ENCODE data around the gene FBXL12.
A peak's percentile ranks its signal among the peaks of the same experiment; 100 is the strongest.
"Not testable (repeated sequence)": the region's sequence is repeated elsewhere in the genome, so short reads cannot be mapped to it uniquely, and the experiment has no call there.

The FBXL12 gene

DNA sequence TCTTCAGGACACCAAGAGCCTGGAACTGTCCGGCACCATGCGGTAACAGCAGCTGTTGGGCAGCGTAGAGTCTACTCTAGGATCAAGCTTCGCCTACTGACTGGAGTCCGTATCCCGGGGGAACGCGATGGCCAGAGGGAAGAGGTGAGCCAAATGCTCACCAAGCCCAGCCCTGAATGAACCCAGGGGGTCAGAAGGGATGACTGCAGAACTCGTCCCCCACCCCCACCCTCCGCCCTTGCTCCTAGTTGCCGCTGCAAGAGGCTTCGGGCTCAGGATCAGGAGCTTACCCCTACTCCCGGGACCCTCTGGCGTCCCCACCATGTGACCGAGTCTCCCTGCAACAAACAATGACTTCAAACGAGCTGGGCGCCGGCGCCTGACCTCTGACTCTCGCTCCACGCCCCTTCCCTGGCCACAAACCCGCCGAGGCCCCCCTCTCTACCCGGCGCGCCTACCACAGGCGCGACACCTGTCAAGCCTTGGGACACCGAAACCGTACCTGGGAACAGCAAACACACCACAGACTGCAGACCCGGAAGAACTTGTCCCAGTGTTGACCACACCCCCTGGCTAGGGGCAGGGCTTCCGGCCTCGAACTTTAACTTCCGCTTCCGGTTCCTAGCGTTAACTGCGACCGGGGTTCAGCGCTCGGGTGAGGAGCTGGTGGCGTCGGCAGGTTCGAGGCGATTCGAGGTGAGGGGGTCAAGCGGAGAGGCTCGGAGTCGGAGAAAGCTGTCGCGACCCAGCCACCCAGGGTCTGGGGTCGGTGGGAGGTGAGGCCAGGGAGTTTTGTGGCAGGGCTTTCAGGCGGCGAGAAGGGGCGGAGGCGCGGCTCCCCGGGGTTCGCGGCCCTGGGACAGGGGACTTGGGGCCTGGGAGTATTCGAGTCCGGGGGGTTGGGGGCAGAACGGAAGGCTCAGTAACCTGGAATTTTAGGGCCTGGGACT is 8.7 kb upstream of the FBXL12 start, which contains the start of gene UBL5:
Gene UBL5, plus strand, starts transcription at position 630 of the 950 bp plus-strand sequence. CDS start 420 bp downstream, outside the sequence.
- peak; percentile 96 for DNase-seq

DNA sequence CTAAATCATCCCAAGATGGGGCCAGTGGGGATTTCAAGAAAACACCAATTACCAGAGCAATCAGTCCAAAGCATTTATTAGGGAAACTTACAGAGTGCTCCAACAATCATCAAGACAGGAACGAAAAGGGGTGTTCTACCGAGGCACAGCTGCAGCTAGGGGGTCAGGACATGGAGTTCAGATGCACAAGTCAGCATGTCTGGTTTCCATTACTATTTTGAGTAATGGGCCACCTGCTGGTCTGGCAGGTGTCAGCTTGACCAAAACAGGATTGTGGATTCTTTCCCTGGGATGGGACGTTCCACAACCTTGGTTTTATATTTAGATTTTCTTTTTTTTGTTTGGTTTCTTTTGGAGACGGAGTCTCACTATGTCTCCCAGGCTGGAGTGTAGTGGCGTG is 4.9 kb upstream of the FBXL12 start:
- H3K9ac ChIP-seq (ENCODE audit: low read length) = no peak overlapping the region
- H2BK15ac ChIP-seq (replicated peaks; ENCODE audit: low read depth) = no peak overlapping the region
- no peak for DNase-seq
- H3K36me3 ChIP-seq (ENCODE audit: control insufficient read depth, insufficient read depth, low read length) = no peaks in the 10 kb centered on the region
- H3K27me3 ChIP-seq (ENCODE audit: insufficient read depth, low read length, poor library complexity) = no peaks in the 10 kb centered on the region
- no peak overlapping the region for H3K23ac ChIP-seq (ENCODE audit: low read length)
- no peak overlapping the region for H4K5ac ChIP-seq (ENCODE audit: low read length)
- no peak overlapping the region for H3K4me3 ChIP-seq (ENCODE audit: low read length)
- no peak overlapping the region for H3K4ac ChIP-seq (ENCODE audit: low read depth, low read length)
- no peak overlapping the region for H3K27ac ChIP-seq (ENCODE audit: low read depth, low read length)
- no peak overlapping the region for H3K18ac ChIP-seq (ENCODE audit: low read length)
- no peak overlapping the region for H3K56ac ChIP-seq (ENCODE audit: low read length)
- no peak overlapping the region for H2BK5ac ChIP-seq (ENCODE audit: low read length)
- no peak overlapping the region for H4K8ac ChIP-seq (ENCODE audit: low read depth, low read length)
- H3K79me2 ChIP-seq (ENCODE audit: control insufficient read depth, insufficient read depth, low read length) = peaks cover 18% of the 10 kb centered on the region
- no peak overlapping the region for H2BK120ac ChIP-seq (ENCODE audit: low read depth, low read length)
- H3K4me1 ChIP-seq (ENCODE audit: control insufficient read depth, low read depth, low read length) = peaks cover 4% of the 10 kb centered on the region
- H3K79me1 ChIP-seq (ENCODE audit: low read length) = peaks cover 11% of the 10 kb centered on the region
- no CpG with 5 or more reads among the region's 5 CpGs for WGBS (ENCODE audit: extremely low coverage, insufficient coverage, low lambda C conversion rate)
- no peak overlapping the region for H3K4me2 ChIP-seq (ENCODE audit: low read length)
- H2AK5ac ChIP-seq (ENCODE audit: low read length) = no peak overlapping the region

More for the DNA sequence above, 8.7 kb upstream of the FBXL12 start, which contains the start of gene UBL5:
- peak within 1 kb of the TSS; percentile 90 for H3K4me2 ChIP-seq (ENCODE audit: low read length)
- peak within 1 kb of the TSS; percentile 79 for H3K9ac ChIP-seq (ENCODE audit: low read length)
- peaks cover 16% of the 10 kb centered on the region for H3K79me1 ChIP-seq (ENCODE audit: low read length)
- no peak within 1 kb of the TSS for H4K5ac ChIP-seq (ENCODE audit: low read length)
- H3K4ac ChIP-seq (ENCODE audit: low read depth, low read length) = peak within 1 kb of the TSS; percentile 82
- peaks cover 3% of the 10 kb centered on the region for H3K36me3 ChIP-seq (ENCODE audit: control insufficient read depth, insufficient read depth, low read length)
- H2BK15ac ChIP-seq (replicated peaks; ENCODE audit: low read depth) = no peak within 1 kb of the TSS
- WGBS (ENCODE audit: extremely low coverage, insufficient coverage, low lambda C conversion rate) = no CpG with 5 or more reads among the region's 62 CpGs
- H3K79me2 ChIP-seq (ENCODE audit: control insufficient read depth, insufficient read depth, low read length) = peaks cover 25% of the 10 kb centered on the region
- H2AK5ac ChIP-seq (ENCODE audit: low read length) = peak within 1 kb of the TSS; percentile 85
- peak within 1 kb of the TSS; percentile 93 for H3K56ac ChIP-seq (ENCODE audit: low read length)
- H2BK120ac ChIP-seq (ENCODE audit: low read depth, low read length) = no peak within 1 kb of the TSS
- peak within 1 kb of the TSS; percentile 57 for H4K8ac ChIP-seq (ENCODE audit: low read depth, low read length)
- H2BK5ac ChIP-seq (ENCODE audit: low read length) = no peak within 1 kb of the TSS
- H3K4me3 ChIP-seq (ENCODE audit: low read length) = peak within 1 kb of the TSS; percentile 90
- H3K27me3 ChIP-seq (ENCODE audit: insufficient read depth, low read length, poor library complexity) = no peaks in the 10 kb centered on the region
- no peak within 1 kb of the TSS for H3K27ac ChIP-seq (ENCODE audit: low read depth, low read length)
- H3K18ac ChIP-seq (ENCODE audit: low read length) = peak within 1 kb of the TSS; percentile 57
- H3K4me1 ChIP-seq (ENCODE audit: control insufficient read depth, low read depth, low read length) = peaks cover 4% of the 10 kb centered on the region
- peak within 1 kb of the TSS; percentile 24 for H3K23ac ChIP-seq (ENCODE audit: low read length)

DNA sequence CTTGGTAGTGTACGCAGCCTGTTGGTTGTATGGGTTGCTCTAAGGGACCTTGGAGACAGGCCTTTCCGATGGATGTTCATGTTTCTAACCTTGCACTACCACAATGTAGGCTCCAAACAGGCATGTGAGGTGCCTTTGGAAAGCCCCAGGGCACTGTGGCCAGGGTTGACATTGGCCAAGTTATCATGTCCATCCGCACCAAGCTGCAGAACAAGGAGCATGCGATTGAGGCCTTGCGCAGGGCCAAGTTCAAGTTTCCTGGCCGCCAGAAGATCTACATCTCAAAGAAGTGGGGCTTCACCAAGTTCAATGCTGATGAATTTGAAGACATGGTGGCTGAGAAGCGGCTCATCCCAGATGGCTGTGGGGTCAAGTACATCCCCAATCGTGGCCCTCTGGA is 1.2 kb upstream of the FBXL12 start:
- not testable (repeated sequence) for H4K8ac ChIP-seq (ENCODE audit: low read depth, low read length); H3K18ac ChIP-seq (ENCODE audit: low read length); H3K9ac ChIP-seq (ENCODE audit: low read length); H3K4me1 ChIP-seq (ENCODE audit: control insufficient read depth, low read depth, low read length); H3K4me2 ChIP-seq (ENCODE audit: low read length); H3K27me3 ChIP-seq (ENCODE audit: insufficient read depth, low read length, poor library complexity); H2BK120ac ChIP-seq (ENCODE audit: low read depth, low read length); H3K4me3 ChIP-seq (ENCODE audit: low read length); H4K5ac ChIP-seq (ENCODE audit: low read length); H2BK5ac ChIP-seq (ENCODE audit: low read length); H3K4ac ChIP-seq (ENCODE audit: low read depth, low read length); H3K23ac ChIP-seq (ENCODE audit: low read length); DNase-seq; H2BK15ac ChIP-seq (replicated peaks; ENCODE audit: low read depth); H3K27ac ChIP-seq (ENCODE audit: low read depth, low read length); H2AK5ac ChIP-seq (ENCODE audit: low read length); H3K36me3 ChIP-seq (ENCODE audit: control insufficient read depth, insufficient read depth, low read length); H3K79me1 ChIP-seq (ENCODE audit: low read length)
- peak overlapping the region; percentile 44 for H3K56ac ChIP-seq (ENCODE audit: low read length)
- H3K79me2 ChIP-seq (ENCODE audit: control insufficient read depth, insufficient read depth, low read length) = peaks cover 19% of the 10 kb centered on the region
- WGBS (ENCODE audit: extremely low coverage, insufficient coverage, low lambda C conversion rate) = no CpG with 5 or more reads among the region's 8 CpGs

DNA sequence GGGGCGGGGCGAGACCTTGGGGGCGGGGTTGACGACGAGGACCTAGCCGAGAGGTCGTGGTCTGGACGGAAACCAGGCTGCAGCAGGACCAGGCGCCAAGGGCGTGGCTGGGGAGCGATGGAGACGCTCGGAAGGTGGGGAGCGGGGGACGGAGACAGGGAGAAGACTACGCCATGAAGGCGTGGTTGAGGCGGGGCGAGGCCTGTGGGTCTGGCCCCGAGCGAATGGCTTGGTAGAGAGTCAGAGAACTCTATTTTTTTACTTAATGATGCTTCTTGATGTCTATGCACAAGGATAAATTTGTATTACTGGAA is 674 bp upstream of the FBXL12 start:
- no peak overlapping the region for H4K5ac ChIP-seq (ENCODE audit: low read length)
- no peak overlapping the region for H3K23ac ChIP-seq (ENCODE audit: low read length)
- H3K4ac ChIP-seq (ENCODE audit: low read depth, low read length) = no peak overlapping the region
- H3K79me2 ChIP-seq (ENCODE audit: control insufficient read depth, insufficient read depth, low read length) = peaks cover 19% of the 10 kb centered on the region
- H3K18ac ChIP-seq (ENCODE audit: low read length) = no peak overlapping the region
- no peak overlapping the region for H3K9ac ChIP-seq (ENCODE audit: low read length)
- H3K27ac ChIP-seq (ENCODE audit: low read depth, low read length) = no peak overlapping the region
- H3K4me1 ChIP-seq (ENCODE audit: control insufficient read depth, low read depth, low read length) = no peaks in the 10 kb centered on the region
- peaks cover 8% of the 10 kb centered on the region for H3K79me1 ChIP-seq (ENCODE audit: low read length)
- H3K27me3 ChIP-seq (ENCODE audit: insufficient read depth, low read length, poor library complexity) = no peaks in the 10 kb centered on the region
- no peak for DNase-seq
- whole genome bisulfite sequencing (ENCODE audit: extremely low coverage, insufficient coverage, low lambda C conversion rate) = no CpG with 5 or more reads among the region's 21 CpGs
- no peaks in the 10 kb centered on the region for H3K36me3 ChIP-seq (ENCODE audit: control insufficient read depth, insufficient read depth, low read length)
- no peak overlapping the region for H2BK120ac ChIP-seq (ENCODE audit: low read depth, low read length)
- H2BK5ac ChIP-seq (ENCODE audit: low read length) = no peak overlapping the region
- H2BK15ac ChIP-seq (replicated peaks; ENCODE audit: low read depth) = no peak overlapping the region
- no peak overlapping the region for H4K8ac ChIP-seq (ENCODE audit: low read depth, low read length)
- no peak overlapping the region for H2AK5ac ChIP-seq (ENCODE audit: low read length)
- H3K4me2 ChIP-seq (ENCODE audit: low read length) = no peak overlapping the region
- no peak overlapping the region for H3K56ac ChIP-seq (ENCODE audit: low read length)
- H3K4me3 ChIP-seq (ENCODE audit: low read length) = no peak overlapping the region

DNA sequence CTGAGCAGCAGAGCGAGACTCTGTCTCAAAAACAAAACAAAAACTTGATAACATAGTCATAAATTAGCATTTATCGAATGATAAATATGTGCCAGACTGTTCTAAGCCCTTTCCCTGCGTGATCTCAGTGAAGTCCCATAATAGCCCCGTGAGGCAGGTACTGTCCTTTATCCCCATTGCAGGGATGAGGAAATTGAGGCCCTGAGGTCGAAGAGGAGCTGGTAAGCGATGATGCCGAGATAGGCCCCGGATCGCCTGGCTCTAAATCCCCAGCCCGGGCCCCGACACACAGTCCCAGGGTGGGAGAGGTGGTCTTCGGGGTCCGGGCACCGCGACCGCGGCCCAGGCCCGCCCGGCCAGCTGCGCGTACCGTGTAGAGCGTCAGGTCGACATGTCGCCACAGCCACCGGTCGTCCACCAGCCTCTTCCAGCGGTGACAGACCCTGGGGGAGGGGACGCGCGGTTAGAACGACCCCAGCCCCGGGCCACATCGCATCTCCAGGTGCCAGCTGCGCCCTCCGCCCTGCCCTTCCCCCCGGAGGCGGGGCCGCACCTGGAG is 625 bp downstream of the FBXL12 start:
- Histone ChIP-seq H3K27ac (ENCODE audit: low read depth, low read length) (no peak overlapping the region), H3K4me1 (ENCODE audit: control insufficient read depth, low read depth, low read length) (no peaks in the 10 kb centered on the region)

More for the DNA sequence above, 625 bp downstream of the FBXL12 start:
- H3K4me2 ChIP-seq (ENCODE audit: low read length) = peak overlapping the region; percentile 96
- peak overlapping the region; percentile 96 for H3K4me3 ChIP-seq (ENCODE audit: low read length)
- H3K23ac ChIP-seq (ENCODE audit: low read length) = no peak overlapping the region
- no peak overlapping the region for H2AK5ac ChIP-seq (ENCODE audit: low read length)
- H3K56ac ChIP-seq (ENCODE audit: low read length) = peak overlapping the region; percentile 97
- DNase-seq = no peak
- WGBS (ENCODE audit: extremely low coverage, insufficient coverage, low lambda C conversion rate) = no CpG with 5 or more reads among the region's 39 CpGs
- no peak overlapping the region for H4K5ac ChIP-seq (ENCODE audit: low read length)
- H3K36me3 ChIP-seq (ENCODE audit: control insufficient read depth, insufficient read depth, low read length) = no peaks in the 10 kb centered on the region
- H3K79me1 ChIP-seq (ENCODE audit: low read length) = peaks cover 8% of the 10 kb centered on the region
- no peak overlapping the region for H2BK15ac ChIP-seq (replicated peaks; ENCODE audit: low read depth)
- H3K27me3 ChIP-seq (ENCODE audit: insufficient read depth, low read length, poor library complexity) = no peaks in the 10 kb centered on the region
- H3K18ac ChIP-seq (ENCODE audit: low read length) = no peak overlapping the region
- no peak overlapping the region for H2BK5ac ChIP-seq (ENCODE audit: low read length)
- H3K79me2 ChIP-seq (ENCODE audit: control insufficient read depth, insufficient read depth, low read length) = peaks cover 19% of the 10 kb centered on the region
- H3K9ac ChIP-seq (ENCODE audit: low read length) = peak overlapping the region; percentile 98
- H2BK120ac ChIP-seq (ENCODE audit: low read depth, low read length) = no peak overlapping the region
- H3K4ac ChIP-seq (ENCODE audit: low read depth, low read length) = peak overlapping the region; percentile 17
- H4K8ac ChIP-seq (ENCODE audit: low read depth, low read length) = no peak overlapping the region
